NOMO-1 (cell line): Measurements from ENCODE around the gene NBEAL1.
A peak's percentile ranks its signal among the peaks of the same experiment; 100 is the strongest.
"Not testable (repeated sequence)": the region's sequence is repeated elsewhere in the genome, so short reads cannot be mapped to it uniquely, and the experiment has no call there.

Experiments
- DNase-seq, 2 experiments: peaks; one replicate each; lab custom pipeline; 2025; ENCODE audit not compliant: unreplicated experiment in 2 of 2; lab: John Stamatoyannopoulos, UW

The NBEAL1 gene

DNA sequence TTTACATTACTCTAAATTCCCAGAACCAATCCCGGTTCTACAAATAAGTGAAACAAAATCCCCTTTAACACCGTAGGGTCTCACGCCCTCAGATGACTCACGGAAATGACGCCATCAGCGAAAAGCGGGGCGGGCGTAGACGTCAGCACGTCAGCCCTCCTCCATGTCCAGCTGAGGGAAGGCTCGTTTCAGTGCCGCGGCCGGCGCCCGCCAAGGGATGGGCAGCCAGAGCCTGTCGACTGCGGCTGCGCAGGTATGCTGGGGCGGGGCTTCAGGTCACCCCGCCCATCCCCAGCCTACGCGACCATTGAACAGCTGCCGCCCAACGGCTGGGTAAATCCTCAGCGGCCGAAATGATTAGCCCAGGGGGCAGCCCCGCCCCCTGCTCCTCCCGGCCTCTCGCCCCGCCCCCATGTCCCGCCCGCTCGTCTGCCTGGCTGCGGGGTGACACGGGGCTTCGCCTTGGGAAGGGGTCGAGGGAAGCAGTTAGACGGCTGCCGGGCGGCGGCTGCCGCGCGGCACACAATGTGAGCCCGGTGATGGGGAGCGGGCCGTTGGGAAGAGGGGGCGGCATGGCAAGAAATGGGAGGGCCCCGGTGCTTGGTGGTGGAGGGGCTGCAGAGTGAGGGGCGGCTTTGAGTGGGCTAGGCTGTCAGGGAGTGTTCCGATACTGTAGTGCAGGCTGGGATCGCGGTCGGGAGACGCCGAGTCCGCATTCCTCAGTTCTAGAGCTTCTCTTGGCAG, at the start of gene NBEAL1:
Gene NBEAL1 (plus strand): TSS at position 420 of the 744 bp plus-strand sequence. CDS start 1,510 bp downstream, outside the sequence.
- DNase-seq = peak; percentile 96 to 97

DNA sequence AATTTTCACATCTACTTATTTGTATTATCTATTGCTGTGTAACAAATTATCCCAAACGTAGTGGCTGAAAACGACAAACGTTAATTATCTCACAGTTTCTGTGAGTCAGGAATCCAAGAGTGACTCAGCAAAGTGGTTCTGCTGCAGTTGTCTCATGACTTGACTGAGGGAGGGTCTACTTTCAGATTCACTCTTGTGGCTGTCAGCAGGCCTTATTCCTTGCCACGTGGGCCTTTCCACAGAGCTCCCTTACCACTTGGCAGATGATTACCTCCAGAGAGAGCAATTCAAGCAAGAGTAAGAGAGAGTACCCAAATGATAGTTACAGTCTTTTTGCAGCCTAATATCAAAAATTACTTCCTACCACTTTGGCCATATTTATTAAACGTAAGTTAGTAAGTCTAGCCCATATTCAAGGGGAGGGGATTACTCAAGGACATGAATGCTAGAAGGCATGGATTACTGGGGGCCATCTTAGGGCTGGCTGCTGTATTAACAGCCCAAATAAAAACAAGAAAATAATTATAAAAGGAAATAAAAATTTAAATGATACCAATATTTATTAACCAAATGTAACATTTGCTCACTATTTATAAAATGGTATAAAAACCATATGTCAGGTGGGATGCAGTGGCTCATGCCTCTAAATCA, 48.7 kb upstream of the NBEAL1 start:
- peak; percentile 1 to 20 for DNase-seq

DNA sequence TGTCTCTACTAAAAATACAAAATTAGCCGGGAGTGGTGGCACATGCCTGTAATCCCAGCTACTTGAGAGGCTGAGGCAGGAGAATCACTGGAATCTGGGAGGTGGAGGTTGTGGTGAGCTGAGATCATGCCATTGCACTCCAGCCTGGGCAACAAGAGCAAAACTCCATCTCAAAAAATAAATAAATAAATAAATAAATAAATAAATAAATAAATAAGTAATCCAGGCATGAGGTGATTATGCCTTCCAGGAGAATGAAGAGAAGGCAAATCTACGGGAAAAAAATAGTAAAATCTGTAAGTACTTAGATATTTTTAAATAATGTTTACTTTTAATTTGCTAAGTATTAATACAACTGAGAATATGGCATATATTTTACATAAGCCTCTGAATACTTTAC, 45.3 kb upstream of the NBEAL1 start:
- DNase-seq = not testable (repeated sequence)

DNA sequence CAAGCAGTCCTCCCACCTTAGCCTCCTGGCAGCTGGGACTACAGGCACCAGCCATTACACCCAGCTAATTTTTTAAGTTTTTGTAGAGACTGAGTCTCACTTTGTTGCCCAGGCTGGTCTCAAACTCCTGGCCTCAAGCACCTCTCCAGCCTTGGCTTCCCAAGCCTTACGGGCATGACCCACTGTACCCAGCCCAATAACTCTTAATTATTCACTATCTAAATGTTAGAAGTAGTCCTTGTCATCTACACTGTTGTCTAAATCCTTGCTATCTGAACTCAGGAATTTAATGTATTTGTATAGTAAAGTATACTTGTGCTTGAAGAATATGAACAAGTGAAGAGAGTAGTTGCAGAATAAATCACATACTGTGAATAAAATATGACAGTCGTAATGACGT, 37.9 kb upstream of the NBEAL1 start:
- DNase-seq = no peak

DNA sequence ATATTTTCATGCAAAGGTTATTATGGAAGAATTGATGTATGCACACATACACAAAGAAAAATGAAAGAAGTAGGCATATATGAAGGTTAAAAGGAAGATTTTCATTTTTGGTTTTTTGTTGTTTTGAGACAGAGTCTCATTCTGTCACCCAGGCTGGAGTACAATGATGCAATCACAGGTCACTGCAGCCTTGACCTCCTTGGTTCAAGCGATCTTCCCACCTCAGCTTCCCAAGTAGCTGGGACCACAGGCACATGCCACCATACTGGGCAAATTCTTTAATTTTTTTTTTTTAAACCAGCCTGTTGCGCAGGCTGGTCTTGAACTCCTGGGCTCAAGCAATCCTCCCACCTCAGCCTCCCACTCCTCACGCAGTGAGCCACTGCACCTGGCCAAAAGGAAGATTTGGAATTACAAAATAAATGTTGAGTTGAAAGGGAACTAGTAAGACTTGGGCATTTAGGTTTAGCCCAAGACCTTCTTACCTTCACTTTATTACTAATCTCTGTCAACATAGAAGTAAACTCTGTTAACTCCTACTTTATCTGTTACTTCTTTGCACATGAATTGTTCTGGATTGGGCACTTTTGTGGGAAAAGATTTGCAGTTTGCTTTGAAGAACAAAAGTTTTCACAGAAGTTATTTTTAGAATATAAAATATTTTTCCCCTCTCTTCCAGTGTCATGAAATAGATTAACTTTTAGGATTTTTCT, 31.7 kb upstream of the NBEAL1 start:
- DNase-seq = no peak

GRCh38 chr2:202989749-202990148, 24.9 kb upstream of the NBEAL1 start:
- no peak for DNase-seq

DNA sequence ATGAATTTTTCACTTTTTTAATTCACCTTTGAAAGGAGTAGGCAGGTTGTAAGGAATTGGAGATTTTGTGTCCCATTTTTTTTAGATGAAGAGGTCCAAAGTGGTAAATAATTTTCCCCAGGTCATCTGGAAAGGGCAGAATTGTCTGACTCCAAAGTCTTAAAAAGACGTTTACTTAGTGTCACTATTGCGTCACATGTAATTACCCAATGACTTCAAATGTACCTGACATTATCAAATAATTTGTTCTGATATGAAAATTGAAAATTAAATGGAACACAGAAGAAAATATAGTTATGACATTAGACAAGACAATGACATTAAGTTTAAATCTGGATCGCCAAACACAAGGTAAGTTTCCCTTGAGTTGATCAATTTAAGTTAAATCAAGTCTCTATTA, 24.2 kb upstream of the NBEAL1 start:
- no peak for DNase-seq

DNA sequence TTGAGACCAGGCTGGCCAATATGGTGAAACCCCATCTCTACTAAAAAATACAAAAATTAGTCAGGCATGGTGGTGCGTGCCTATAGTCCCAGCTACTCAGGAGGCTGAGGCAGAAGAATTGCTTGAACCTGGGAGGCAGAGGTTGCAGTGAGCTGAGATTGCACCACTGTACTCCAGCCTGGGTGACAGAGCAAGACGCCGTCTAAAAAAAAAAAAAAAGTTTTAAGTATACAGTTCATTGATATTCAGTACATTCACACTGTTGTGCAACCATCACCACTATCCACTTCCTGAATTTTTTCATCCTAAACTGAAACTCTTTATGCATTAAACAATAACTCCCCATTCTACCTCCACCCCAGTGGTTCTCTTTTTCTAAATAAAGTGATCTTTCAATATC, 17.6 kb upstream of the NBEAL1 start:
- DNase-seq = peak; percentile 65 to 91

GRCh38 chr2:203002054-203002821, 12.4 kb upstream of the NBEAL1 start:
- no peak for DNase-seq

DNA sequence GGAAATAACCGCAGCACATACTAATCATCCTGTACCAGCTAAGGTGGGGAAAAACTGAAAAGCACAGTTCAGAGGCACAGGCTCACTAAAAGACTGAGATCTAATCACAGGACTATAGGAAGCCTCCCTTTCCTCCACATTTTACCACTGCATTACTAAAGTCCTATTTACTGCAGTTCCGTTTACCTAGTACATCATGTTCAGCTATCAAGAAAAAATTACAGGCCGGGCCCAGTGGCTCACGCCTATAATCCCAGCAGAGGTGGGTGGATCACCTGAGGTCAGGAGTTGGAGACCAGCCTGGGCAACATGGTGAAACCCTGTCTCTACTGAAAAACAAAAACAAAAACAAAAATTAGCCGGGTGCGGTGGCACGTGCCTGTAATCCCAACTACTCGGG, 11.0 kb upstream of the NBEAL1 start:
- DNase-seq = no peak

DNA sequence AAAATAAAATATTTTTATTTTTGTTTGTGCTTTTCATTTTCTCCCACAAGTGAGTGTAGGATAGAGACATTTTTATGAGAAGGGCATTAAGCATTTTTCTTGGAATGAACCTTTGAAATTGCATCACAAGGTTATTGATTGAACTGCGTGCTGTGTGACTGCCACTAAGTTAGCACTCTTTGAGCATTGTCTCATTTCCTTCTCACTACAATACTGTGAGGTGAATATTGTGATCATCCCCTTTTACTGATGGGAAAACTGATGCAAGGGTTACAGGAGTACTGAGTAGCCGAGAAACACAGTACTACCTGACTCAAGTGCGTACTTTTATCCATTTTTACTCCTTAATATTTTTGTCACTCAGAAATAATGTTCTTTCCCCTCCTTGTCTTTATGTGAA, 2.0 kb downstream of the NBEAL1 start:
- no peak for DNase-seq

GRCh38 chr2:203018181-203018580, 3.5 kb downstream of the NBEAL1 start:
- no peak for DNase-seq

DNA sequence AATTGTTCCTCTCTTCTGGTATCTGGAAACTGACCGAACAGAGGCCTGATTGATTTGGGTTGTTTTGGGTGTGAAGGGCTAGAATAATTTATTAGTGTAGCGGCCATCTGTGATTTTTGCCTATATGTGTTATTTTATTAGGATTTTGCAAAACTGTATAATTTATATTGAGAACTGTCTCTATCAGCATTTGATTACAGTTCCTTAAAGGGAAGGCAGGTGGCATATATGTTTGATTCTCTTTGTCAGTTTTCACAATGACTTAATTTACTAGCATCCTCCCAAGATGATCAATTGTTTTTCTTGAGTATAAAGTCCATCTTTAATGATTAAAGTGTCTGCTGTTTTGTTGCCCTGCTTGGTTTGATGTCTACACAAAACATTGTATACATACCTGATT, 4.5 kb downstream of the NBEAL1 start:
- no peak for DNase-seq

DNA sequence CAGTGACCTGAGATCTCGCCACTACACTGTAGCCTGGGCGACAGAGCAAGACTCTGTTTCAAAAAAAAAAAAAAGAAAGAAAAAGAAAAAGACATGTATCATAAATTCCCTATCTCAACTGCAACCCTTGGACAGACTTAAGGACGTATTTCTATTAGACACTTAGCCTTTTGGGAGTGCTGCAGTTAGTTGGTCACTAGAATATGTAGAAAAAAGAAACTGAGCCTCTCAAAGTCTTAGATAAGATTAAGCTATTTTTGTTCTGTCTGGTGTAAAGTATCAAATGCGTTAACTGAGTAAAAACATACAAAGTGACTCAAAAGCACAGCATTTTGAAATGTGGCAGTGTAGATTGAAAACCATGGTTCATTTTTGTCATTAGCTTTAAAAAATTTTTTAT, 7.3 kb downstream of the NBEAL1 start:
- DNase-seq = no peak

DNA sequence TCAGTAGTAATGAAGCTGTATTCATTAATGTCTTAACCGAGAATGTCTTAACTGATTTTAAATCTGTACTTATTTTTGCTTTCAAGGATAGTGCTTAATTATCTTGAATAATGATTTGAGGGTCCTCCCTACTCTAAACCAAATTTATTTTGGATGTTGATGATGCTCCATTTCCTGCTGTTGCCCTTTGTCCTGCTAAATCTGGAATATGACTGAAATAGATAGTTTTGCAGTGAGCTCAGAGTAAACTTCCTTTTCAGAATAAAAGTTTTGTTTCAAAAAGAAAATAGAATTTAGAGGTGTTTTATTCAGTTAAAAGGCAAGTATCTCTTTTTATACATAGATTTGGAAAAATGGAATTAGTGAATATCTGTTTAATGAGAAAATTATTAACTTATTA, 8.1 kb downstream of the NBEAL1 start:
- no peak for DNase-seq

- no peak for DNase-seq
Observed at GRCh38 chr2:203025592-203025991, 10.9 kb downstream of the NBEAL1 start.

- DNase-seq = no peak
Observed at GRCh38 chr2:203030545-203030944, 15.9 kb downstream of the NBEAL1 start.

- DNase-seq = no peak
Observed at GRCh38 chr2:203030991-203031390, 16.3 kb downstream of the NBEAL1 start.

DNA sequence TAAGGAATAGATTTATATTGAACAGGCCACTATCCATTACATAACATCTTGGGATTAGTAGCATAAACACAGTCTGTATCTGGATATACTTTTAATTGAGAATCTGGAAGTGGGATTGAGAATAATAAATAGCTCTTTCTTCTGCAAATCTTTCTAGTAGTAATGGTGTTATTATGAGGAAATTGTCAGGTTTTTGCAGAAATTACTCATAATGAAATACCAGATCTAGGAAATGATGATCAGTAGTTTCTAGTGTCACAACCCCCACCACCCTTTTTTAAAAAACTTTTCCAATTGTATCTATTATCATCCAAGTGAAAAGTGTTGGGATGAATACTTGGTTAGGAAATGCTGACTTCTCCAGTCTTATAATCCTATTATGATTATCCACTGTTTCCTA, 18.7 kb downstream of the NBEAL1 start:
- DNase-seq = no peak

DNA sequence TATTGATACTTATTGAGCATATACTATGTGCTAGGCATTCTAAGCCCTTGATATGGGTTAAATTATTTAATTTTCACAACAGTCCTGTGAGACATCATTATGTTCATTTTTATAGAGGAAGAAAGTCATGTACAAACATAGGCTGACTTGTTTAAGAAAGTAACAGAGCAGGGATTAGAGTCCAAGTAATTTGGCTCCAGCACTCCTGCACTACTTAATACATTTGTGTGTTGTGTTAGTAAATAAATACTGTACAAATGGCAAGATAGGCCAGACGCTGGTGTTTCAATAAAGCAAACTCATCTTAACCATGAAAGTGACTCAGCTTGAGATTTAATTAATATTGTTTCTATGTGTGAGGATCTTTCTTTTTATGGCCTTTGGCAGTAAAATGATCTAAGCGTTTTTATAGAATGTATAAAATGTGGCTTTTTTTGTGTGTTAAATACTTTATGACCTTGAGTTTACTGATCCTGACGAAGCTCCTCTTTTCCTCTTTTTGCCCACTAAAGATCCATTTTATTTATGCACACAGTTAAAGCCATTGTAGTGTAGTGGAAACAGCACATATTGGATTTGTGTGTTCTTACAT, 21.3 kb downstream of the NBEAL1 start:
- no peak for DNase-seq

GRCh38 chr2:203037026-203037425, 22.4 kb downstream of the NBEAL1 start:
- DNase-seq = no peak
